Measurements from ENCODE around the gene TRIM66.

The TRIM66 gene

DNA sequence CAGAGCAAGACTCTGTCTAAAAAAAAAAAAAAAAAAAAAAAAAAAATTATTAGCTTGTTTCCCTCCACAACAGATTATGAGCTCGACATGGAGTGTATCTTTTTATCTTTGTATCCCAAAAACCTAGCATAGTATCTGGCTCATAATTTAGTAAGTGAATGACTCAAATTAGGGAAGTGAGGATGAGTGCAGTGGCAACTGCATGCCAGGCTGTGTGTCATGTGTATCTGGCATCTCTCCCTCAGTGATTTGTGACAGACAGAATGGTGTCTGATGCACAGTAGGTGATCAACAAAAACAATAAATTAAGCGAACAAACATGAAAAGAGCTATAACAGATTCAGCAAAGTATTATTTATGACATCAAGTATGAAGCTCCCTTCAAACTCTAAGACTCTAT lies 95.7 kb downstream of the TRIM66 start:
- no peak for TF ChIP-seq POLR2AphosphoS5 (IDR thresholded peaks at IDR 0.05; ENCODE audit: low read depth, low read length)
- no peak for TF ChIP-seq SIN3A (IDR thresholded peaks at IDR 0.05; ENCODE audit: borderline replicate concordance, insufficient read depth, low read length)
- no peak for TF ChIP-seq FOXP2 (optimal IDR thresholded peaks at IDR 0.05; ENCODE audit: borderline replicate concordance, extremely low read depth, extremely low read length, insufficient read depth)
- TF ChIP-seq, protein P1, sequence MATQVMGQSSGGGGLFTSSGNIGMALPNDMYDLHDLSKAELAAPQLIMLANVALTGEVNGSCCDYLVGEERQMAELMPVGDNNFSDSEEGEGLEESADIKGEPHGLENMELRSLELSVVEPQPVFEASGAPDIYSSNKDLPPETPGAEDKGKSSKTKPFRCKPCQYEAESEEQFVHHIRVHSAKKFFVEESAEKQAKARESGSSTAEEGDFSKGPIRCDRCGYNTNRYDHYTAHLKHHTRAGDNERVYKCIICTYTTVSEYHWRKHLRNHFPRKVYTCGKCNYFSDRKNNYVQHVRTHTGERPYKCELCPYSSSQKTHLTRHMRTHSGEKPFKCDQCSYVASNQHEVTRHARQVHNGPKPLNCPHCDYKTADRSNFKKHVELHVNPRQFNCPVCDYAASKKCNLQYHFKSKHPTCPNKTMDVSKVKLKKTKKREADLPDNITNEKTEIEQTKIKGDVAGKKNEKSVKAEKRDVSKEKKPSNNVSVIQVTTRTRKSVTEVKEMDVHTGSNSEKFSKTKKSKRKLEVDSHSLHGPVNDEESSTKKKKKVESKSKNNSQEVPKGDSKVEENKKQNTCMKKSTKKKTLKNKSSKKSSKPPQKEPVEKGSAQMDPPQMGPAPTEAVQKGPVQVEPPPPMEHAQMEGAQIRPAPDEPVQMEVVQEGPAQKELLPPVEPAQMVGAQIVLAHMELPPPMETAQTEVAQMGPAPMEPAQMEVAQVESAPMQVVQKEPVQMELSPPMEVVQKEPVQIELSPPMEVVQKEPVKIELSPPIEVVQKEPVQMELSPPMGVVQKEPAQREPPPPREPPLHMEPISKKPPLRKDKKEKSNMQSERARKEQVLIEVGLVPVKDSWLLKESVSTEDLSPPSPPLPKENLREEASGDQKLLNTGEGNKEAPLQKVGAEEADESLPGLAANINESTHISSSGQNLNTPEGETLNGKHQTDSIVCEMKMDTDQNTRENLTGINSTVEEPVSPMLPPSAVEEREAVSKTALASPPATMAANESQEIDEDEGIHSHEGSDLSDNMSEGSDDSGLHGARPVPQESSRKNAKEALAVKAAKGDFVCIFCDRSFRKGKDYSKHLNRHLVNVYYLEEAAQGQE (IDR thresholded peaks at IDR 0.05; ENCODE audit: insufficient read depth in 1 of 2, low read depth in 2 of 2, low read length in 2 of 2): no peak
- no peak for TF ChIP-seq TAF1 (IDR thresholded peaks at IDR 0.05; ENCODE audit: borderline replicate concordance, insufficient read depth, low read length)

DNA sequence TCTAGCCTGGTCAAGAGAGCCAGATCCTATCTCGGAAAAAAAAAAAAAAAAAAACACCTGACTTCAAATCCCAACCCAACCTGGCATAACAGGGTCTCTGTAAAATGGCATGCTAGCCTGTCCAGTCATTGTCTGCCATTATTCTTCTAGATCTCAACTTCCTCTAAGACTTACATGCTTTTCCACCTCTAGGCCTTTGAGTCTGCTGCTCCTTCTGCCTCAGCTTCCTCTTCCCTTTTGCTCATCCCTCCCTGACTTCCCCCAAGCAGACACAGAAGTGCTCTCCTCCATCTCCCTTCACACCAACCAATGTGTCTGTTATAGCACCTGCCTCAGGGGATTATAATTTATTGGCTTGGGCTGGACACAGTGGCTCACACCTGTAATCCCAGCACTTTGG lies 96.3 kb downstream of the TRIM66 start:
- no peak for TF ChIP-seq FOXP2 (optimal IDR thresholded peaks at IDR 0.05; ENCODE audit: borderline replicate concordance, extremely low read depth, extremely low read length, insufficient read depth)
- no peak for TF ChIP-seq POLR2AphosphoS5 (IDR thresholded peaks at IDR 0.05; ENCODE audit: low read depth, low read length)
- TF ChIP-seq SIN3A (IDR thresholded peaks at IDR 0.05; ENCODE audit: borderline replicate concordance, insufficient read depth, low read length): no peak
- TF ChIP-seq, protein P1 (IDR thresholded peaks at IDR 0.05; ENCODE audit: insufficient read depth in 1 of 2, low read depth in 2 of 2, low read length in 2 of 2): no peak
- no peak for TF ChIP-seq TAF1 (IDR thresholded peaks at IDR 0.05; ENCODE audit: borderline replicate concordance, insufficient read depth, low read length)

DNA sequence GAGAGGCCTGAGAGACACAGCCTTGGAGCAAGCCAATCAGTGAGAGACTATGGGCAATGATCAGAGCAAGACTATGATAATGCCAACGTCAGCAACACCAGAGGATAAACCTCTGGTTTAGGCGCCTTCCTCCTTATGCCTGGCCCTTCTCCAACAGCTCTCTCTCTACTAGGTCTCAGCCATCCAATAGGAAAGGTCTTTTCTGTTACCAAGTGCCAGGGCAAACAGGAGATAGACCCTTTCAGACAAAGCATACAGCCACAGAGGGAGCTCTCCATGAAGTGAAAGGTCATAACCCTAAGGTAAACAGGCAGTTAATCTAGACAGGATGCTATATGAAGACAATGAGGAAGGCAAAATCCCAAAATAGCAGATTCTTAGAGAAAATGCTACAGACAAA lies 98.0 kb downstream of the TRIM66 start:
- TF ChIP-seq, protein P1 (IDR thresholded peaks at IDR 0.05; ENCODE audit: insufficient read depth in 1 of 2, low read depth in 2 of 2, low read length in 2 of 2): no peak
- TF ChIP-seq FOXP2 (optimal IDR thresholded peaks at IDR 0.05; ENCODE audit: borderline replicate concordance, extremely low read depth, extremely low read length, insufficient read depth): no peak
- TF ChIP-seq SIN3A (IDR thresholded peaks at IDR 0.05; ENCODE audit: borderline replicate concordance, insufficient read depth, low read length): no peak
- TF ChIP-seq POLR2AphosphoS5 (IDR thresholded peaks at IDR 0.05; ENCODE audit: low read depth, low read length): no peak
- no peak for TF ChIP-seq TAF1 (IDR thresholded peaks at IDR 0.05; ENCODE audit: borderline replicate concordance, insufficient read depth, low read length)

DNA sequence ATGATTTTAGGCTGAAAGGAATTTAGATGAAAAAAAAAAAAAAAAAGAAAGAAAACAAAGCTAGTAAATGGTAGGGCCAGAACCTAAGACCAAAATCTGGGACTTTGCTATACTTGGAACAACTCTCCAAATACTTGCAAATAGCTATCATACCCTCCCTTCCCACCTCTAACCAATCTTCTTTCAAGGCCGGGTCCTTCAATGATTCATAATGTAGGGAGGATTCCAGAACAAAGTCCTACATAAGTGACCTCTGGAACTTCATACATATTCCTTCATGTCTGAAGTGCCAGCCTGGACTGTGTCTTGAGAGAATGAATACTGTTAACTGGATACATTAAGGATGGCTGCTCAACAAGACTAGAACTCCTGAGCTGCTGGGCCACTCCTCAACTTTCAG lies 98.4 kb downstream of the TRIM66 start:
- TF ChIP-seq POLR2AphosphoS5 (IDR thresholded peaks at IDR 0.05; ENCODE audit: low read depth, low read length): no peak
- no peak for TF ChIP-seq SIN3A (IDR thresholded peaks at IDR 0.05; ENCODE audit: borderline replicate concordance, insufficient read depth, low read length)
- TF ChIP-seq, protein P1 (IDR thresholded peaks at IDR 0.05; ENCODE audit: insufficient read depth in 1 of 2, low read depth in 2 of 2, low read length in 2 of 2): no peak
- no peak for TF ChIP-seq TAF1 (IDR thresholded peaks at IDR 0.05; ENCODE audit: borderline replicate concordance, insufficient read depth, low read length)
- no peak for TF ChIP-seq FOXP2 (optimal IDR thresholded peaks at IDR 0.05; ENCODE audit: borderline replicate concordance, extremely low read depth, extremely low read length, insufficient read depth)

DNA sequence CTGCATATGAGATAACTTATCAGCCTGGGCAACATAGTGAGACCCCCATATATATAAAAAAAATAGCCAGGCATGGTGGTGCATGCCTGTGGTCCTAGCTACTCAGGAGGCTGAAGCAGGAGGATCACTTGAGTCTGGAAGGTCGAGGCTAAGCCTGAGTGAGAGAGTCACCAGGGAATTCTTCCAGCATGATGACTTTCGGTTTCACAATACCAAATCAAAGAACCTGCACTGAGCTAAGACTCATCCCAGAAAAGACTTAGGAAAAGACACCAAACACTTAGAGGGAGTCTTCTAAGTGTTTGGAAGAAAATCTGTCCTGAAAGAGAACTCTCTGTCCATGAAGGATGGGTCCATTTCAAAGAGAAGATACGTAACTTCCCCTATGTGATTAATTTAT lies 101.2 kb downstream of the TRIM66 start:
- TF ChIP-seq POLR2AphosphoS5 (IDR thresholded peaks at IDR 0.05; ENCODE audit: low read depth, low read length): no peak
- TF ChIP-seq SIN3A (IDR thresholded peaks at IDR 0.05; ENCODE audit: borderline replicate concordance, insufficient read depth, low read length): no peak
- TF ChIP-seq TAF1 (IDR thresholded peaks at IDR 0.05; ENCODE audit: borderline replicate concordance, insufficient read depth, low read length): no peak
- TF ChIP-seq, protein P1 (IDR thresholded peaks at IDR 0.05; ENCODE audit: insufficient read depth in 1 of 2, low read depth in 2 of 2, low read length in 2 of 2): no peak
- no peak for TF ChIP-seq FOXP2 (optimal IDR thresholded peaks at IDR 0.05; ENCODE audit: borderline replicate concordance, extremely low read depth, extremely low read length, insufficient read depth)
